C4-2B (cell line): ENCODE results near the gene TMEM181.

ENCODE experiments used
- CTCF ChIP-seq: fragments of 450-650 bp; conservative IDR thresholded peaks from 2 replicates; pipeline ENCODE4 v1.5.1; 2017; ENCODE audit warnings: mild to moderate bottlenecking
- ZFX ChIP-seq: fragments of 450-650 bp; IDR thresholded peaks from 2 replicates; pipeline ENCODE4 v1.6.1; 2017

- TF ChIP-seq CTCF, result no peak
- no peak for TF ChIP-seq ZFX
These were observed 31.4 kb downstream of the TMEM181 start for GRCh38 chr6:158591134-158591809.
